ENCODE results near the gene A1BG.

DNA sequence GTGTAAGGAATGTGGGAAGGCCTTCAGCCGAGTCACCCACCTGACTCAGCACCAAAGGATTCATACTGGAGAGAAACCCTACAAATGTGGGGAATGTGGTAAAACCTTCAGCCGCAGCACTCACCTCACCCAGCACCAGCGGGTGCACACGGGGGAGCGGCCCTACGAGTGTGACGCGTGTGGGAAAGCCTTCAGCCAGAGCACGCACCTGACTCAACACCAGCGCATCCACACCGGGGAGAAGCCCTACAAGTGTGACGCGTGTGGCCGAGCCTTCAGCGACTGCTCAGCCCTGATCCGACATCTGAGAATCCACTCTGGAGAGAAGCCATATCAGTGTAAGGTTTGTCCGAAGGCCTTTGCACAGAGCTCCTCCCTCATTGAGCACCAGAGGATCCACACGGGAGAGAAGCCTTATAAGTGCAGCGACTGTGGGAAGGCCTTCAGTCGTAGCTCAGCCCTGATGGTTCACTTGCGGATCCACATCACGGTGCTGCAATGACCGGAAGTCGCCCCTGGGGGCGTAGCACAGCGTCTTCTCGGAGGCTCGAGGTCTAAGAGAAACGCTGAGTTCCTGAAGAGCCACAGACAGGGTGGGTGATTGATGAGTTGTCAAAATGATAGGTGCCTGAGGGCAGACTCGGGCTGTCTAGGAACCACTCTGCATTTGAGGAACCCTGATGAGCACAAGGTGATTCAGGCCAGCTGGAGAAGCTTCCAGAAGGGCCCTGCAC, 14.3 kb downstream of the A1BG start:
- TF ChIP-seq, protein P1, sequence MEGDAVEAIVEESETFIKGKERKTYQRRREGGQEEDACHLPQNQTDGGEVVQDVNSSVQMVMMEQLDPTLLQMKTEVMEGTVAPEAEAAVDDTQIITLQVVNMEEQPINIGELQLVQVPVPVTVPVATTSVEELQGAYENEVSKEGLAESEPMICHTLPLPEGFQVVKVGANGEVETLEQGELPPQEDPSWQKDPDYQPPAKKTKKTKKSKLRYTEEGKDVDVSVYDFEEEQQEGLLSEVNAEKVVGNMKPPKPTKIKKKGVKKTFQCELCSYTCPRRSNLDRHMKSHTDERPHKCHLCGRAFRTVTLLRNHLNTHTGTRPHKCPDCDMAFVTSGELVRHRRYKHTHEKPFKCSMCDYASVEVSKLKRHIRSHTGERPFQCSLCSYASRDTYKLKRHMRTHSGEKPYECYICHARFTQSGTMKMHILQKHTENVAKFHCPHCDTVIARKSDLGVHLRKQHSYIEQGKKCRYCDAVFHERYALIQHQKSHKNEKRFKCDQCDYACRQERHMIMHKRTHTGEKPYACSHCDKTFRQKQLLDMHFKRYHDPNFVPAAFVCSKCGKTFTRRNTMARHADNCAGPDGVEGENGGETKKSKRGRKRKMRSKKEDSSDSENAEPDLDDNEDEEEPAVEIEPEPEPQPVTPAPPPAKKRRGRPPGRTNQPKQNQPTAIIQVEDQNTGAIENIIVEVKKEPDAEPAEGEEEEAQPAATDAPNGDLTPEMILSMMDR (IDR thresholded peaks at IDR 0.05): no peak
- no peak for TF ChIP-seq POLR2A (IDR thresholded peaks at IDR 0.05)

All from thyroid gland (tissue), 4 donors.